NCI-H748 (cell line): Measurements from ENCODE around the gene NR2C2.
"Not testable (repeated sequence)": the region's sequence is repeated elsewhere in the genome, so short reads cannot be mapped to it uniquely, and the experiment has no call there.

Experiments
- DNase-seq: peaks from one replicate; lab custom pipeline; 2025; ENCODE audit not compliant: unreplicated experiment; lab: John Stamatoyannopoulos, UW

NR2C2 gene

GRCh38 chr3:14957153-14957552 is 9.8 kb downstream of the NR2C2 start:
- DNase-seq: no peak

- DNase-seq: no peak
Measured at GRCh38 chr3:14957925-14958324, 10.5 kb downstream of the NR2C2 start.

- DNase-seq: no peak
Measured at GRCh38 chr3:14959359-14959943, 12.1 kb downstream of the NR2C2 start.

- no peak for DNase-seq
Measured at GRCh38 chr3:14962762-14963161, 15.4 kb downstream of the NR2C2 start.

- no peak for DNase-seq
Measured at GRCh38 chr3:14967285-14967684, 19.9 kb downstream of the NR2C2 start.

GRCh38 chr3:14969671-14970070 is 22.3 kb downstream of the NR2C2 start:
- DNase-seq: no peak

- no peak for DNase-seq
Measured at GRCh38 chr3:14976317-14976716, 28.9 kb downstream of the NR2C2 start.

GRCh38 chr3:14980689-14981088 is 33.3 kb downstream of the NR2C2 start:
- DNase-seq: no peak

GRCh38 chr3:14984581-14985113 is 37.3 kb downstream of the NR2C2 start:
- DNase-seq: no peak

GRCh38 chr3:14988988-14989394 is 41.6 kb downstream of the NR2C2 start:
- no peak for DNase-seq

GRCh38 chr3:14989943-14990779 is 42.8 kb downstream of the NR2C2 start:
- peak; percentile 41 for DNase-seq

- no peak for DNase-seq
Measured at GRCh38 chr3:14990780-14991148, 43.4 kb downstream of the NR2C2 start.

GRCh38 chr3:14991151-14991742 is 43.9 kb downstream of the NR2C2 start:
- DNase-seq: no peak

GRCh38 chr3:14991818-14992612 is 44.6 kb downstream of the NR2C2 start:
- no peak for DNase-seq

- no peak for DNase-seq
Measured at GRCh38 chr3:14997941-14998340, 50.6 kb downstream of the NR2C2 start.

GRCh38 chr3:14999182-14999581 is 51.8 kb downstream of the NR2C2 start:
- not testable (repeated sequence) for DNase-seq

- no peak for DNase-seq
Measured at GRCh38 chr3:15007681-15008141, 60.3 kb downstream of the NR2C2 start.

GRCh38 chr3:15009167-15009566 is 61.8 kb downstream of the NR2C2 start:
- no peak for DNase-seq

GRCh38 chr3:15010664-15011063 is 63.3 kb downstream of the NR2C2 start:
- no peak for DNase-seq

- DNase-seq: no peak
Measured at GRCh38 chr3:15011174-15011573, 63.8 kb downstream of the NR2C2 start.
